Ishikawa (cell line): ENCODE data around the gene MYLK4.

Experiments
- CEBPB ChIP-seq: IDR thresholded peaks from 2 replicates; pipeline ENCODE4 v1.6.1; 2012
- CREB1 ChIP-seq: IDR thresholded peaks from 2 replicates; pipeline ENCODE4 v1.6.1; 2012; ENCODE audit warnings: low read depth
- EGR1 ChIP-seq: IDR thresholded peaks from 2 replicates; pipeline ENCODE4 v1.6.1; 2012
- EP300 ChIP-seq: IDR thresholded peaks from 2 replicates; pipeline ENCODE4 v1.6.1; 2012; ENCODE audit warnings: borderline replicate concordance
- NFIC ChIP-seq: IDR thresholded peaks from 2 replicates; pipeline ENCODE4 v1.6.1; 2012
- TCF12 ChIP-seq: IDR thresholded peaks from 2 replicates; pipeline ENCODE4 v1.6.1; 2012; ENCODE audit warnings: low read depth
- TEAD4 ChIP-seq: IDR thresholded peaks from 2 replicates; pipeline ENCODE4 v1.6.1; 2012
- ZBTB7A ChIP-seq: IDR thresholded peaks from 2 replicates; pipeline ENCODE4 v1.6.1; 2012; ENCODE audit warnings: low read depth
- TF ChIP-seq, protein P1 (sequence below): IDR thresholded peaks from 2 replicates; pipeline ENCODE4 v1.6.1; 2012; ENCODE audit warnings: low read depth, mild to moderate bottlenecking

DNA sequence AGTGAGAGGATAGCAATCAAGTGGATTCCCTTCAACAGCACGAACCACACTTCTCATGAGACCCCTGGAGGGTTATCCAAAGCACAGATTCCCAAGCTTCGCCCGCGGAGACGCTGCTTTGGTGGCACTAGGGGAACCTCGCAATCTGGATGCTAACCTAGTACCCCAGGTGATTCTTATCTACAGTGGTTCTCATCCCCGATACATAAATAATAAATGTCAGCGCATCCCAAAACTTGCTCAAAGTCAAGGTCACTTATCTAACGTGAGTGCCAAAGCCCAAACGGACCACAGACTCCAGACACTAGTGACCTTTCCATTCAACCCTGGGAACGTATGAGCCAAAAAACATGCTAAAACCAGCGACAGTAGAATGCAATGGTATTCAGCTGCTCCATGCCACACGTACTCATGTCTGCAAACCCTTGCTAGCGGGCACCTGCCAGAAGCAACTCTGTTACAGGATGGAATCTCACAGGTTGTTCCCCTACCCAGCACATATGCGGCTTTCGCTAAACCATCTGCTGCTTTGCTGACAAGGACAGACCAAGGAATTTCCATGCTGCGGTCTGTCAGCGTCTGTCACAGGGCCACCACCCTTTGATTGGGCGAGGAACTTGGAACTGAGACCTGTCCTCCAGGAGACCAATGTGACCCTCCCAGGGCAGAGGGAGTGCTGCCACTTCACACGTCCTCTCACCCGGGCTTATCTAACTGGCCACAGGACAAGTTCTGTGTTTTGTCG lies 16.8 kb downstream of the MYLK4 start:
- TF ChIP-seq EP300 (no peak), EGR1 (no peak), NFIC (no peak), CEBPB (no peak), TEAD4 (no peak), TCF12 (no peak), ZBTB7A (no peak), CREB1 (no peak)
- TF ChIP-seq, protein P1, sequence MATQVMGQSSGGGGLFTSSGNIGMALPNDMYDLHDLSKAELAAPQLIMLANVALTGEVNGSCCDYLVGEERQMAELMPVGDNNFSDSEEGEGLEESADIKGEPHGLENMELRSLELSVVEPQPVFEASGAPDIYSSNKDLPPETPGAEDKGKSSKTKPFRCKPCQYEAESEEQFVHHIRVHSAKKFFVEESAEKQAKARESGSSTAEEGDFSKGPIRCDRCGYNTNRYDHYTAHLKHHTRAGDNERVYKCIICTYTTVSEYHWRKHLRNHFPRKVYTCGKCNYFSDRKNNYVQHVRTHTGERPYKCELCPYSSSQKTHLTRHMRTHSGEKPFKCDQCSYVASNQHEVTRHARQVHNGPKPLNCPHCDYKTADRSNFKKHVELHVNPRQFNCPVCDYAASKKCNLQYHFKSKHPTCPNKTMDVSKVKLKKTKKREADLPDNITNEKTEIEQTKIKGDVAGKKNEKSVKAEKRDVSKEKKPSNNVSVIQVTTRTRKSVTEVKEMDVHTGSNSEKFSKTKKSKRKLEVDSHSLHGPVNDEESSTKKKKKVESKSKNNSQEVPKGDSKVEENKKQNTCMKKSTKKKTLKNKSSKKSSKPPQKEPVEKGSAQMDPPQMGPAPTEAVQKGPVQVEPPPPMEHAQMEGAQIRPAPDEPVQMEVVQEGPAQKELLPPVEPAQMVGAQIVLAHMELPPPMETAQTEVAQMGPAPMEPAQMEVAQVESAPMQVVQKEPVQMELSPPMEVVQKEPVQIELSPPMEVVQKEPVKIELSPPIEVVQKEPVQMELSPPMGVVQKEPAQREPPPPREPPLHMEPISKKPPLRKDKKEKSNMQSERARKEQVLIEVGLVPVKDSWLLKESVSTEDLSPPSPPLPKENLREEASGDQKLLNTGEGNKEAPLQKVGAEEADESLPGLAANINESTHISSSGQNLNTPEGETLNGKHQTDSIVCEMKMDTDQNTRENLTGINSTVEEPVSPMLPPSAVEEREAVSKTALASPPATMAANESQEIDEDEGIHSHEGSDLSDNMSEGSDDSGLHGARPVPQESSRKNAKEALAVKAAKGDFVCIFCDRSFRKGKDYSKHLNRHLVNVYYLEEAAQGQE, result no peak
